ENCODE results near the gene CTNNB1.

DNA sequence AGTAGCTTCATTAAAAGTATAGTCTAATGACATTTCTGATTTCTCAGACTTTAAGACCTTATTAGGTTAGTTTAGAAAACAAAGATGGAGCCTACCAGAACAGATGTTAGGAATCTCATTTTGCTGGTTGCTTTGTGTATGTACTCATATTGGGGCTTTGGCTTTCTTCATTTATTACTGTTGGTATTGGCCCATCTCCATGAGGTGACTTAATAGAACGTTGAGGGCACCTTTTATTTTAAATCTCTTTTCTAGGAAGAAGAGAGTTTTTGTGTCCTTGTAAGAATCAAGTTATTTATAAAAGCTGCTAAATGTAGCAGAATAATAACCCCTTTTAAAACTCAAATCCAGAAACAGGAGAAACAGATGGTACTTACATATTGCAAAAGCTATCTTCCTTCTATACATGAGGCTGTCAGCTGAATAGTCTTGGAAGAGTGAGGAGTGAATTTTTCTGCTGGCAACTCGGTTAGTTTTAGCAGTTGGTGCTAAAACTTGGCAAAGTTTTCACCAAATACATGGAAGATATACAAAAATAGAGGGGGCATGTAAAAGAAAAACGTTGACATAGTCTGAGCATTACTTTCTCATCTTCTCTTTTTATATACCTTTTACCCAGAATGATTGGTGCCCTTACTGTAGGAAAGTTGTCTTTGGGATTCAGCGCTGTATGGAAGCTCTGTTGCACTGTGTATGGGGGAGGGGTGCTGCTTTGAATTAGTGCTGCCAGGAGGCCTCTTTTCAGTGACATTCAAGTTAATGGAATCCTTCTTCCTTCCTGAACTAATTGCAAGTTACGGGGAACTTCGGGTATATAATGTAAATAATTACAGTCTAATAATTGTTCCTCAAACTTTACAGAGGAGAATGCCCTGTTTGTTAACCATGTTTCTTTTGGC lies 35.8 kb downstream of the CTNNB1 start:
- TF ChIP-seq POLR2AphosphoS5 (IDR thresholded peaks at IDR 0.05), result no peak
- TF ChIP-seq, protein P1, sequence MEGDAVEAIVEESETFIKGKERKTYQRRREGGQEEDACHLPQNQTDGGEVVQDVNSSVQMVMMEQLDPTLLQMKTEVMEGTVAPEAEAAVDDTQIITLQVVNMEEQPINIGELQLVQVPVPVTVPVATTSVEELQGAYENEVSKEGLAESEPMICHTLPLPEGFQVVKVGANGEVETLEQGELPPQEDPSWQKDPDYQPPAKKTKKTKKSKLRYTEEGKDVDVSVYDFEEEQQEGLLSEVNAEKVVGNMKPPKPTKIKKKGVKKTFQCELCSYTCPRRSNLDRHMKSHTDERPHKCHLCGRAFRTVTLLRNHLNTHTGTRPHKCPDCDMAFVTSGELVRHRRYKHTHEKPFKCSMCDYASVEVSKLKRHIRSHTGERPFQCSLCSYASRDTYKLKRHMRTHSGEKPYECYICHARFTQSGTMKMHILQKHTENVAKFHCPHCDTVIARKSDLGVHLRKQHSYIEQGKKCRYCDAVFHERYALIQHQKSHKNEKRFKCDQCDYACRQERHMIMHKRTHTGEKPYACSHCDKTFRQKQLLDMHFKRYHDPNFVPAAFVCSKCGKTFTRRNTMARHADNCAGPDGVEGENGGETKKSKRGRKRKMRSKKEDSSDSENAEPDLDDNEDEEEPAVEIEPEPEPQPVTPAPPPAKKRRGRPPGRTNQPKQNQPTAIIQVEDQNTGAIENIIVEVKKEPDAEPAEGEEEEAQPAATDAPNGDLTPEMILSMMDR (IDR thresholded peaks at IDR 0.05), result no peak
- TF ChIP-seq POLR2A (IDR thresholded peaks at IDR 0.05), result no peak
